Measurements from ENCODE around the gene DPEP2.
"Not testable (repeated sequence)": the region's sequence is repeated elsewhere in the genome, so short reads cannot be mapped to it uniquely, and the experiment has no call there.

Gene DPEP2, protein sequence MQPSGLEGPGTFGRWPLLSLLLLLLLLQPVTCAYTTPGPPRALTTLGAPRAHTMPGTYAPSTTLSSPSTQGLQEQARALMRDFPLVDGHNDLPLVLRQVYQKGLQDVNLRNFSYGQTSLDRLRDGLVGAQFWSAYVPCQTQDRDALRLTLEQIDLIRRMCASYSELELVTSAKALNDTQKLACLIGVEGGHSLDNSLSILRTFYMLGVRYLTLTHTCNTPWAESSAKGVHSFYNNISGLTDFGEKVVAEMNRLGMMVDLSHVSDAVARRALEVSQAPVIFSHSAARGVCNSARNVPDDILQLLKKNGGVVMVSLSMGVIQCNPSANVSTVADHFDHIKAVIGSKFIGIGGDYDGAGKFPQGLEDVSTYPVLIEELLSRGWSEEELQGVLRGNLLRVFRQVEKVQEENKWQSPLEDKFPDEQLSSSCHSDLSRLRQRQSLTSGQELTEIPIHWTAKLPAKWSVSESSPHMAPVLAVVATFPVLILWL

DNA sequence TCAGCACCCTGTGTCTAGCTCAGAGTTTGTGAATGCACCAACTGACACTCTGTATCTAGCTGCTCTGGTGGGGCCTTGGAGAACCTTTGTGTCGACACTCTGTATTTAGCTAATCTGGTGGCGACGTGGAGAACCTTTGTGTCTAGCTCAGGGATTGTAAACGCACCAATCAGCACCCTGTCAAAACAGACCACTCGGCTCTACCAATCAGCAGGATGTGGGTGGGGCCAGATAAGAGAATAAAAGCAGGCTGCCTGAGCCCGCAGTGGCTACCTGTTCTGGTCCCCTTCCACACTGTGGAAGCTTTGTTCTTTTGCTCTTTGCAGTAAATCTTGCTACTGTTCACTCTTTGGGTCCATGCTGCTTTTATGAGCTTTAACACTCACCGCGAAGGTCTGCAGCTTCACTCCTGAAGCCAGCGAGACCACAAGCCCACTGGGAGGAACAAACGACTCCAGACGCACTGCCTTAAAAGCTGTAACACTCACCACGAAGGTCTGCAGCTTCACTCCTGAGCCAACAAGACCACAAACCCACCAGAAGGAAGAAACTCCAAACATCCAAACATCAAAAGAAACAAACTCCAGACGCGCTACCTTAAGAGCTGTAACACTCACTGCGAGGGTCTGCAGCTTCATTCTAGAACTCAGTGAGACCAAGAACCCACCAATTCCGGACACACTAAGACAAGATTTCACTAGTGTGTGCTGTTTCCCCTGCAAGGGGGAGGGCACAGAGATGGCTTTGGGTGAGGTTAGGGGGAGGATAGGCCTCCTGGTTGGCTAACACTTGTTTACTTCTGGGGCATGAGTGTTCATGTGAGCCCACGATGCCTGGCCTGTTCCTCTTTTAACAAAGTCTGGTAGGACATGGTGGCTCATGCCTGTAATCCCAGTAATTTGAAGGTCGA is at the start of gene DPEP2:
Gene DPEP2, minus strand, starts transcription at position 706 of the 910 bp plus-strand sequence. CDS start 6,272 bp downstream, outside the sequence.
- peak; percentile 46 for DNase-seq

DNA sequence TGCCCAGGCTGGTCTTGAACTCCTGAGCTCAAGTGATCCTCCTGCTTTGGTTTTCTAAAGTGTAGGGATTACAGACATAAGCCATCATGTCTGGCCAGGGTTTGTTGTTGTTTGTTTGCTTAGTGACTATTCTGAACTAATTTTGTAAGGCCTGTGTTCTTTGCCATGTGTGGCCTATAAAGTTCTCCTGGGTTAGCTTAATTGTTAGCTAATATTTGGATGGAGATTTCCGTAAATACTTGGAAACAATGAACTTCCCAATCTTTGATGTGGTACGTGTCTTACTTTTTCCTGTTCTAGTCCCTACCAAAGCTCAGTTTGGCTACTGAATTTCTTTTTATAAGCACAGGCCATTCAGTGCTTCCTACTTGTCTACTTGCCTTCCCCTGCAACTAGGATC is 48.7 kb upstream of the DPEP2 start:
- no peak for DNase-seq

DNA sequence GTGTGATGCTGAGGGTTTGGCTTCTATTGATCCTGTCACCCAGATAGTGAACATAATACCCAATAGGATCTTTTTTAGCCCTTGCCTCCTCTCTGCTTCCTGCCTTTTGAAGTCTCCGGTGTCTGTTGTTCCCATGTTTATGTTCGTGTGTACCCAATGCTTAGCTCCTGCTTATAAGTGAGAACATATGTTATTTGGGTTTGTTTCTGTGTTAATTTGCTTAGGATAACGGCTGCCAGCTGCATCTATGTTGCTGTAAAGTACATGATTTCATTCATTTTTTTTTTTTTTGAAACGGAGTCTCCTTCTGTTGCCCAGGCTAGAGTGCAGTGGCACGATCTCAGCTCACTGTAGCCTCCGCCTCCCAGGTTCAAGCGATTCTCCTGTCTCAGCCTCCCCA is 46.8 kb upstream of the DPEP2 start:
- DNase-seq, result no peak

DNA sequence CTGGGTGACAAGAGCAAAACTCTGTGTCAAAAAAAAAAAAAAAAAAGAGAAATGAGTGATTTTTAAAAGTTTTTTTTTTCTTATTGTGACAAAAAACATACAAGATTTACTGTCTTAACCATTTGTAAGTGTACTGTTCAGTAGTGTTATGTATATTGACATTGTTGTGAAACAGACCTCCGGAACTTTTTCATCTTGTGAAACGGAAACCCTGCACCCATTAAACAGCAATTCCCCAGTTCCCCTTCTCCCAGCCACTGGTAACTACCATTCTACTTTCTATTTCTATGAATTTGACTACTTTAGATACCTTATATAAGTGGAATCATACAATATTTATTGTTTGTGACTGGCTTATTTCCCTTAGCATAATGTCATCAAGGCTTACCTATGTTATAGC is 42.5 kb upstream of the DPEP2 start:
- no peak for DNase-seq

DNA sequence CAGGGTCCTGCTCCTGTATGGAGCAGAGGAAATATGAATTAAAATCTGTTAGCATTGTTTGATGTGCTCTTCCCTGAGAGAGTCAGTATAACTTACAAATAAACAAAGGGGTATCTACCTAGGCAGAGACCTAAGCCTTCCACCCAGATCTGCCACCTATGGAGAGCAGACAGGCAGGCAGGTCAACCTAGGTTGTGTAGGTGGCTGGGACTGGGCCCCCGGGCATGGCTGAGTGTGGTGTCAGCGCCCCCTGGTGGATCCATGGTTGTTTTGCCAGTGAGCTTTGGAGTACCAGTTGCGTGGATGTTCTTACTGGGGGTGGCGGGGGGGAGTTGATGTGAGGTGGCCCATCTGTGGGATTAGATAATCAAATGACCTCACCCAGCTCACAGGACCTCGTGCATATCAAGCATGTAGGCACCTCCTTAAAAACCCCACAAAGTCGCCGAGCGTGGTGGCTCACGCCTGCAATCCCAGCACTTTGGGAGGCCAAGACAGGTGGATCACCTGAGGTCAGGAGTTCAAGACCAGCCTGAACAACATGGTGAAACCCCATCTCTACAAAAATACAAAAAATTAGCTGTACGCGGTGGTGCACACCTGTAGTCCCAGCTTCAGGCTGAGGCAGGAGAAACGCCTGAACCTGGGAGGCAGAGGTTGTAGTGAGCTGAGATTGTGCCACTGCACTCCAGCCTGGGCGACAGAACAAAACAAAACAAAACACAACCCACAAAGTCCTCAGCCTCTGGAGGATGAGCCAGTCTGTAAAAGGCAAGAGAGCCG is 41.4 kb upstream of the DPEP2 start:
- DNase-seq, result peak; percentile 89

DNA sequence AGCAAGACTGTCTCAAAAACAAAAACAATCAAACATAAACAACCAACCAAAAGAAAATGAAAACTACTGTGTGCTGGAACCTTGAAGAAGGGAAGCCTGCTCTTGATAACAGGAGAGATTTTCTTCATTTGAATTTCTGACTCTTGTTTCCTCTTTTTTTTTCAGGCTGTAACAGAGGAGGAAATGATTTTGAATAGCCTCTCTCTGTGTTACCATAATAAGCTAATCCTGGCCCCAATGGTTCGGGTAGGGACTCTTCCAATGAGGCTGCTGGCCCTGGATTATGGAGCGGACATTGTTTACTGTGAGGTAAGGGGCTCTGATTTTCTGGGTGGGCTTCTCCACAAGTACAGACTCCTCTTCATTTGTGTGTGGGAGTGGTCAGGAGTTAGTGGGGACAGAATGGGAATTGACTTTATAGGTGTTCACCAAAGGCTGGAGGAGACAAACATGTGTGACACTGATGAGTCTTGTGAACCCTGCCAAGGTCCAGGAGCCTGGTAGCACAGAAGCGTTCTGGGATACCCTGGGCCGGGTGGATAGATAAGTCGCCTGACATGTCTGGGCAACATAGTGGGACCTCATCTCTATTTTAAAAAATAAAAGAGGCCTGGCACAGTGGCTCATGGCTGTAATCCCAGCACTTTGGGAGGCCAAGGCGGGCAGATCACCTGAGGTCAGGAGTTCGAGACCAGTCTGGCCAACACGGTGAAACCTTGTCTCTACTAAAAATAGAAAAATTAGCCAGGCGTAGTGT is 38.7 kb upstream of the DPEP2 start:
- DNase-seq, result no peak

DNA sequence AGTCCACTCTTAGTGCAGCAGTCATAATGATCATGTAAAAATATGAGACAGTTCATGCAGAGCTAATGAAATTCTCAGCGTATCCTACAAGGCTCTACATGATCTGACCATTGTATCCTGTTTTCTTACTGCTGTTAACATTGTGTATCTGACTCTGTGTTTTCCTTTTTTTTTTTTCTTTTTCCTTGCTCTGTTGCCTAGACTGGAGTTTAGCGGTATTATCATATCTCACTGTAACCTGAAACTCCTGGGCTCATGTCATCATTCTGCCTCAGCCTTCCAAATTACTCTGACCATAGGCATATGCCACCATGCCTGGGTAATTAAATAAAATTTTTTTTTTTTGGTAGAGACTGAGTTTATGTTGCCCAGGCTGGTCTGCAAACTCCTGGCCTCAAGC is 35.9 kb upstream of the DPEP2 start:
- DNase-seq, result no peak

DNA sequence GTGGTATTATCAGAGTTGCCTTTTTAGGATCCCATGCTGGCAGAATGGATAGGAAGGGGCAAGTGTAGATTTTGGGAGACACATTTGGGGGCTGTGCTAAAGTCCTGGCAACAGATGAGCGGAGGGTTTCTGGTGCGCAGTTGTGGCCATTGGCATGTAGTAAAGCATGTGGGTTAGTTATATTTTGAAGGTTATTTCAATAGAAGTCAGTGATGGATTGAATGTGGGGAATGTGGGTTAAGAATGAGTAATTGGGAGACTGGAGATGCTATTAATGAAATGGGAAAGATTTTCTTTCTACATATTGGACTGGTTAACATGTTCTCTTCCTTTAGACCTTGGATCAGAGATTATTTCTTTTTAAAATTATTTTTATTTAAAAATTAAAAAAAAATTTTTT is 33.8 kb upstream of the DPEP2 start:
- no peak for DNase-seq

DNA sequence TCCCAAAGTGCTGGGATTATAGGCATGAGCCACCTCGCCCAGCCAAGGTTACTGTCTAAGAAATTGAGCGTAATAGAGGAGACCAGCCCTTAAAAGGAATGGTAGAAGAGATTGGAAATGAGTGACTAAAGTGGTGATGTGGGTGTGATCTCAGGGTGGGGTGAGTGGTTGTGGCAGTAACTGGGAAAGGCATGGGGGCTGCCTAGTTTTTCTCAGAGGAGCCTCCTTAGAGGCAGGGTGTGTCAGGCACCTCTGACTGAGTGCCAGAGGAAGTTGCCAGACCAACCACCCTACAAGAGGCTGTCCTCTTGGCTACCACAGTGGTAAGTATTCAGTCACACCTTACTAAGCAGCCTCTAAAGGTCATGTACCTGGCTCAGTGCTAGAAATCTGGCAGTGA is 32.7 kb upstream of the DPEP2 start:
- DNase-seq, result peak; percentile 27

DNA sequence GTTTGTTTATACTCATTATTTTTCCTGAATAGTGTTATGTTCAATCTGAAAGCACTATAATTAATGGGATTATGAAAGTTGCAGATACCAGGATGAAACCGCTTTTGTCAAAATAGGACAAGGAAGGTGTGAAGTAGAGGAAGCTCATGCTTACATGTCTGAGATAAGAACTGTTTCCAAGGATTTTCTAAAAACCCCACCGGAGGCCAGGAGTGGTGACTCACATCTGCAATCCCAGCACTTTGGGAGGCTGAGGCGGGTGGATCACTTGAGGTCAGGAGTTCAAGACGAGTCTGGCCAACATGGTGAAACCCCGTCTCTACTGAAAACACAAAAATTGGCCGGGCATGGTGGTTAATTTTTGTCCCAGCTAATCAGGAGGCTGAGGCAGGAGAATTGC is 30.8 kb upstream of the DPEP2 start:
- DNase-seq, result not testable (repeated sequence)

DNA sequence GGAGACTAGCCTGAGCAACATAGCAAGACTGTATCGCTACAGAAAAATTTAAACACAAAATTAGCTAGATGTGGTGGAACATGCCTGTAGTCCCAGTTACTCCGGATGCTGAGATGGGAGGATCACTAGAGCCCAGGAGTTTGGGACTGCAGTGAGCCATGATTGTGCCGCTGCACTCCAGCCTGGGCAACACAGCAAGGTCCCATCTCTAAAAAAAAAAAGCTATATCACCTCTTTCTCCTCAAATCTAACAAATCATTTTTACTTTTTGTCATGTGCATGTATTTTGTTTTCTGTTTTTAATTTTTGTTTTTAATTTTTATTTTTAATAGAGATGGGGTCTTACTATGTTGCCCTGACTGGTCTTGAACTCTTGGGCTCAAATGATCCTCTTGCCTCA is 29.7 kb upstream of the DPEP2 start:
- no peak for DNase-seq

DNA sequence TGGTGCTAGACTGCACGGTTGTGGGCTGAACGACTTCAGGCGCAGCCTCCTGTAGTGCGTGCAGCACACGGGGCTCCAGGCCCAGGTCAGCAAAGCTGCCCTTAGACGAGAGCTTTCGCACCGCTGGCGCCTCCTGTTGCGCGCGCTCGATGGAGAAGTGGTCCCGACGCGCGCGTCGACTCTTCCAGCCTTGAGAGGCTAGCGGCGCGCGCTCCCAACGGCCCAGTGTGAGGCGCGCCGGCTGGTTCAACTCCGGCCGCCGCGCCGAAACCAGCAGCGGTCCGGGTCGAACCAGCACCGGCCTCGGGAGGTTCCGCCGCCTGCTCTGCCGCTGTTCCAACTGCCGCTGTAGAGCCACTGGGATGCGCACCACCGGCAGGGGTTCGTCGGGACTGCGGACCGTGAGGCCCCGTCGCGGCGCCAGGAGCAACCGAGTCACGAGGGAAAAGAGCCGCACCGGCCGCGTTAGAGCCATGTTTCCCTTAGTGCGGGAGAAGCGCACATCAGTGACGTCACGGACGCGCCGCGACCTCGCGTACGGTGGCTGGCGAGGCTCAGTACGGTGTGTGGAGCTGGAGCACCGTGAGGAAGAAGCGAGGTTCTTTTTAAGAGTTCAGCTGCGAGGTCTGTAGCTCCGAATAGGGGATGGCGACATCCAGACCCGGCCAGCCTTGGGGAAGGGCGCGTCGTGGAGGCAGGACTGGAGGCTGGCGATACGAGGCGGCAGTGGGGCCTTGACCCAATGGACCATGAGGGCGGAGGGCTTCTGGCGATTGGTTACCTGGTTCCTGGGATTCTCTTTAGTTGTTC is 23.6 kb upstream of the DPEP2 start, which contains the start of the genes DDX28 and DUS2:
Gene DDX28, minus strand, starts transcription at position 505 of the 810 bp plus-strand sequence. Its CDS starts 30 bp downstream, at position 475.
Gene DUS2, plus strand, starts transcription at position 557 of the 810 bp plus-strand sequence. CDS start 14,740 bp downstream, outside the sequence.
- peak; percentile 93 for DNase-seq

DNA sequence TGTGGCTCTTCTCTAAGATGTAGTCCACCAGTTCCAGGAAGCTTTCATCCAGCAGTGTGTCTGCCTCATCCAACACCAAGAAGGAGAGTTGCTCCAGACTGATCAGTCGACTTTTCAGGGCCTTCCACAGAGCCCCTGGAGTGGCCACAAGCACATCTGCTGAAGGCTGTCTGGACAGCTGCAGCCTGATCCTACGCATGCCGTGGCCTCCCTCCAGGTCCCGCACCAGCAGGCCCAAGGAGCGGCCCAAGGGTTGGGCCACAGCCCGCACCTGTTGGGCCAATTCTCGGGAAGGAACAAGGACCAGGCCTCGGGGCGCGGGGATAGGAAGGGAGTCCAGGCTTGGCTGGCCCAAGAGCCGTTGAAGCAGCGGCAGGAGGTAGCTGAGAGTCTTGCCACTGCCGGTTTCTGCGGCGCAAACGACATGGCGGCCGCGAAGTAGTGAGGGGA is 23.0 kb upstream of the DPEP2 start:
- no peak for DNase-seq

DNA sequence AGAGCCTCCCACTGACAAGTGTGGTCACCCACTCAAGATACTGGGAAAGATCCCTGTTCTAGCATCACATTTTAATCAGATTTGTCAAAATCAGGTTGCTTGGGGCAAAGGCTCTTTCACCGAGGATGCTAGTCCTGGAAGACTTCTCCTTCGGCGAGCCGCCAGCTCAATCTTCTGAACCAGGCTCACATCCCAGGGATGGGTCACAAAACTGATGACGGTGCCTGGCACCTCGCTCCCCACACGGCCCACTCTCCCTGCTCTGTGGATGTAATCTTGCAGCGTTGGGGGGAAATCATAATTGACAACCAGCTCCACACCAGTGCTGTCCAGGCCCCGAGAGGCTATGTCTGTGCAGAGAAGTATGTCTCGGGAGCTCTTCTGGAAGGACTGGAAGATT is 22.2 kb upstream of the DPEP2 start:
- no peak for DNase-seq

DNA sequence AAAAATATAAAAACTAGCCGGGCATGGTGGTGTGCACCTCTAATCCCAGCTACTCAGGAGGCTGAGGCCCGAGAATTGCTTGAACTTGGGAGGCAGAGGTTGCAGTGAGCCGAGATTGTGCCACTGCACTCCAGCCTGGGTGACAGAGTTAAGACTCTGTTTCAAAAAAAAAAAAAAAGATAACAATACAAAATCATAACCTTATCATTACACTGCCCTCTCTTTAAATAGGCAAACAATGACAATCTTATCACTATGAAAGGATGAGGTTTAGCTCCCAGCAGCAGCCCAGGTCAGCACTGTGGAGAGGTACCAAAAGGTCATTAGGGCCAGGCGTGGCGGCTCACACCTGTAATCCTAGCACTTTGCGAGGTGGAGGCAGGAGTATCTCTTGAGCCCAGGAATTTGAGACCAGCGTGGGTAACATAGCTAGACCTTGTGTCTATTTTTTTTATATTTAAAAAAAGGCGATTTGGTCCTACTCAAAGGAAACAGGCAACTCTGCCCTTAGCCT is 19.9 kb upstream of the DPEP2 start:
- no peak for DNase-seq

DNA sequence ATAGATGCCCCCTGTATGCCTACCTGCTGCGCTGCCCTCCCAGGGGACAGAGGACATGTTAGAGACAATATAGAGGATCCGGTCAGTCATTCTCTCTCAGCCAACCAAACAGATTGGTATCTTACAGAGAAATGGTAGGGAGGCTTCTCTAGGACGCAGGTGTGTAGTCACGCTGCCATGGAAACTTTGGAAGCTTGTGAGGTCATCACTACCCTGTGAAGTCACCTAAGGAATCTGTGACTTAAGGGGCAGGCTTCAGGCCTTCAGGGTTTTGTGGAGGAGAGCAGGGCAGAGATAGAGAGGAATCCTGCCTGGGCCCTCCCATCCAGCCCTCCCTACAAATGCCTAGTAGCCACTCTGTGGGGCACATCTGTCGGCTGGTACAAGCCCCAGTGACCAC is 16.4 kb upstream of the DPEP2 start, which contains the start of gene DPEP2NB:
Gene DPEP2NB, minus strand, starts transcription at position 231 of the 400 bp plus-strand sequence. Its CDS starts 141 bp downstream, at position 90.
- DNase-seq, result no peak

DNA sequence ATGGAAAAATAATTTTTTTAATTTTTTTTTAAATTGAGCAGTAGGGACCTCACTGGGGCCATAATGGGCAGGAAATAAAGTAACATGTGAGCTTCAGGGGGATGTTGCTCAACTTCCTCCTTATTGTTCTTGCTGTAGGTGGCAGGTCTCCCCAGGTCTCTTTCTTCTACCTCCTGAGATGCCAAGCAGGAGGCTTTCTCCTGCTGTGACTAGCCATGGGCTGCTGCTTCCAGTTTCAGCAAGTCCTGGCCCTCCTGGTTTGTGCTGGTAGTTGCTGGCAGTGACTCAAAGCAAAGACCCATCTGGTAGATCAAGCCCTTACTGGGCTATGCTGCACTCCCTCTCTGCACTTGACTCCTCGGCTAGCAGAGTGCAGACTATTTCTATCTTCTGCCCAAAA is 14.2 kb upstream of the DPEP2 start:
- DNase-seq, result no peak

DNA sequence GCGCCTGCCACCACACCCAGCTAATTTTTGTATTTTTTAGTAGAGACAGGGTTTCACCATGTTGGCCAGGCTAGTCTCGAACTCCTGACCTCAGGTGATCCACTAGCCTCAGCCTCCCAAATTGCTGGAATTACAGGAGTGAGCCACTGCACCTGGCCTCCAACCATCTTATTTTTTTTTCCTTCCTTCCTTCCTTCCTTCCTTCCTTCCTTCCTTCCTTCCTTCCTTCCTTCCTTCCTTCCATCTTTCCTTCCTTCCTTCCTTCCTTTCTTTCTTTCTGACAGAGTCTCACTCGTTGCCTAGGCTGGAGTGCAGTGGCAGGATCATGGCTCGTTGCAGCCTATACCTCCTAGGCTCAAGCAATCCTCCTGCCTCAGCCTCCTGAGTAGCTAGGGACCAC is 10.6 kb upstream of the DPEP2 start:
- DNase-seq, result not testable (repeated sequence)

DNA sequence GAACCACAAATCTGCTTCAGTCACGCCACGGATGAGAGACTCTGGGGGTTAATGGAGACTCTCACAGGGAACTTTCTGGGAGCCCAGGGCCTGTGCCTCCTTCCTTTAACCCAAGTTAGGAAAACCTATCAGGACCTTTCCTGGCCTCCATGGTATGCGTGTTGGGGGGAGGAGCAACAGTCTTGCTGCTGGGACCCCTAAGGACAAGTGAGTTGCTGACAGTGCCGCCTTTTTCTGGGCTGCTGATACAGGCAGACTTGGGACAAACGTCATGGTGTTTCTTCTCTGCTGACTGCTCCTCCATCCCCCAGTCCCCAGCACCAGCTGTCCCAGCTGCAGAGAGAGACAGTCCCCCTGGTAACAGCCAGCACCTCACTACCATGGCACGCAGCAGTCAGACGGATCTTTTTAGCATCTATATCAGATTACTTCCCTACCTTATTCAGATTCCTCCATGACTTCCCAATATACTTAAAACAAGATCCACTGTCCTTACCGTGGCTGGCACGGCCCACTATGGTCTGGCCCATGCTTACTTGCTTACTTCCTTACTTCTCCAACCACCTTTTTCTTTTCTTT is 10.0 kb upstream of the DPEP2 start:
- DNase-seq, result no peak

DNA sequence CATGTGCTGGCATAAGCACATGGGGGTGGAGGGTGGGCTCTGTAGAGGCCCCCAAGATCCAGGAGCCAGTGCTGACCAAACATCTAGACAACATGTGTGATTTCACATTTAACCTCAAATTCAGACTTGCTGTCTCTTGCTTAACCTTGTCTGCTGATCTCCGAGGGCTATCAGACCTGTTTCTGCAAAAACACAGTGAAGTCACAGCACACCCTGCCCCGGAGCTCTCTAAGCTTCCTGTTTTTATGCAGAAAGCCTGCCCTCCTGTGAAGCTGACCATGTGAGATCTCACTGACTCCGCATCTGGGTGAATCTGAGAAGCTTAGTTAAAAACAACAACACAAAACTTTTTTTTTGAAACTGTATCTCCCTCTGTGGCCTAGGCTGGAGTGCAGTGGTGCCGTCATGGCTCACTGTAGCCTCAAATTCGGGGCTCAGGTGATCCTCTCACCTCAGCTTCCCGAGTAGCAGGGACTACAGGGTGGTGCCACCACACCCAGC is 6.6 kb upstream of the DPEP2 start:
- DNase-seq, result peak; percentile 21

All from activated CD4-positive, alpha-beta T cell treated with anti-CD3 and anti-CD28 coated beads, Interleukin-10, Interleukin-2, amounts not matched to agents 100 ng/mL and 50 ng/mL, durations not matched to agents 16 hours and 8 hours (primary cell).